NCI-H524 treated with DMSO at 0.1 percent for 48 hours (cell line): ENCODE data around the gene SLC38A10.

Source experiments
- DNase-seq: peaks from one replicate; lab custom pipeline; 2025; lab: John Stamatoyannopoulos, UW

Gene SLC38A10

DNA sequence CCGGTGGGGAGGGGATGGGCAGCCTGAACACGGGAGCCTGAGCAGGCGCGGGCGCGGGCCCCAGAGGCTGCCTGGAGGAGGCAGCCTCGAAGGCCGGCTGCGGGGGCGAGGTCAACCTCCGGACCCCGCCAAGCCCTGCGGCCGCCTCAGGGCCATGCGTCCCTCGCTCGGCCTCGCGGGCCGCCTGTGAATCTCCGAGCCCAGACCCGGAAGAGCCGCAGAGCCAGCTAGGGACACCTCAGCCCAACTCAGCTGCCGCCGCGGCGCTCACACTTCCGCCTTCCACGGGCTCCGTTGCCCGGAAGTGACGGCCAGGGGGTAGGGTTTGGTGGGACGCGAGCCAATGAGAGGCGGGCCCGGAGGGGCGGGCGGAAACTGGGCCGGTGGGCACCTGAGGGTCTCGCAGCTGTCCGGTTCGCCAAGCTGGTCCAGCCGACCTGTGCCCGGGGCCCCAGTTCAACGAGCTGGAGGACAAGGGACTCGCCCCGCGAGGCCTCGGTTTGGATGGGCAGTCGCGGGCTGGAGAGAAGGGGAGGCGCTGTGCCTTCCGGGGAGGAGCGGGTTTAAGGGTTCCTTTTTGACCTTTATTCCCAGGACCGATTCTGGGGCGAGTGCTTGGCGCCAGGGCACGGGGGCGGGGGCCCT, at the start of gene SLC38A10:
Gene SLC38A10, minus strand, starts transcription at position 277 of the 645 bp plus-strand sequence. CDS start 386 bp downstream, outside the sequence.
- peak; percentile 44 for DNase-seq

DNA sequence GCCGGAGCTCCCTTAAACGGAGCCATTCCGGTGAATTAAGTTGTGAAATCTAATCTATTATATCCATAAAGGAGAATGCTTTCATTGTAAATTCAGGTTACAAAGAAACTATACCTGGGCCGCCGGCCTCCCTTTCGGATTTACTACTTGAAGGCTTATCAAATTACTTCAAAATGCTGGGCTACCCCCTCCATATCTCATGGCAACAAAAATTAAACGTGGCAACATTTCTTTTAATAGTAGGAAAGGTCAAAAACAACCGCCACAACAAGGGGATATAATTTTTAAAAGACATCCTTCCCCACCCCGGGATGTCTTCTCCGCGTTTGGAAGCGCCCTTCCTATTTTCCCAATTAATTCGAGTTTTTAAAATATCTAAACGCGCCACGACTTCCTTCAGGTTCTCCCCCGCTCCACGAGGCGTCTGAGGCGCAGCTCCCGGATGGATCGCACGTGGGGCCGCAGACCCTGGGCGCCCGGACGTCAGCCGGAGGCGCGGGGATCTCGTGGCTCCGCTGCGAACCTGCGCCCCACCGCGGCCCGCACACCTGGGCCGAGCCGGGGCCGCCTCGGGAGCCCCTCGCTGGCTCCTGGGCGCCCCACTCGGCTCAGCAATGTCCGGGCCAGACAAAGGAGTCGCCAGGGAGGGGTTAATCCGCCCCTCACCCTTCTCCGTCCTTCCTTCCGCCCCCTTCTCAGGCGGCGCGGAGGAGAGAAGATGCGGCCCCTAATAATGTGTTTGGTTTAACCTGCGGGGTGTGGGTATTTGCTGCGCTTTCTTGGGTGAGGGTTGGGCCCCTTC, 47.4 kb upstream of the SLC38A10 start:
- no peak for DNase-seq

DNA sequence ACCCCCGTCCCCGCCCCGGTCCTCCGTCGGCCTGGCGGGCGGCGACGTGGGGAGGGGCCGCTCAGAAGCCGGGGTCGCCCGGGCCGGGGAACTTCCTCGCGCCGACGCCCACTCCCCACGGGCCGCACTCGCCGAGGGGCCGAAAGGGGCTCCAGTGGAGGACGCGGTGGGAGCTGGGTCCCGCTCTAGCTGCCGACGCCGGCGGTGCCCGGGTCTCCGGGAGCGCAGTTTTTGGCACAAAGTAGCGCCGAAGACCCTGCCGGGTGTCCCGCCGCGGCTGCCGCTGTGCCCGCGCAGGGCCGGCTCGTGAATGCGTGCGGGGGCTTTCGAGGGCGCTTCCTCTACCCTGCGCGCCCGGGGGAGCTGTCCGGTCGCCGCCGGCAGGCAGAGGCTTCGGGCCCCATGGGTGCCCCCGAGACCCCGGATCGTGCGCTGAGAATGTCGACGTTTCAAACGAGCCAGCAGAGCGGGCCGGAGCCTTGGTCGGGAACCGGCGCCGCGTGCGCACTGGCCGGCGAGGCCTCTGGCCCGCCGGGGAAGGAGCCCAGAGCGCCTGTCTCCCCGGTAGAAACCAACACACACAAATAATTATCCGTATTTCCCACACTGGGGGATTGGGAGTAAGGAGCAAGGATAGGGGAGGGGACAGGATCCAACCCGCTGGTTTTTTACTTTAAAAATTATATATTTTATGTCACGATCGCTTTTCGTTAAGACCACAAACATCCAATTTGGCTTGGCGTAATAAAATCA, 46.6 kb upstream of the SLC38A10 start:
- DNase-seq, result no peak

DNA sequence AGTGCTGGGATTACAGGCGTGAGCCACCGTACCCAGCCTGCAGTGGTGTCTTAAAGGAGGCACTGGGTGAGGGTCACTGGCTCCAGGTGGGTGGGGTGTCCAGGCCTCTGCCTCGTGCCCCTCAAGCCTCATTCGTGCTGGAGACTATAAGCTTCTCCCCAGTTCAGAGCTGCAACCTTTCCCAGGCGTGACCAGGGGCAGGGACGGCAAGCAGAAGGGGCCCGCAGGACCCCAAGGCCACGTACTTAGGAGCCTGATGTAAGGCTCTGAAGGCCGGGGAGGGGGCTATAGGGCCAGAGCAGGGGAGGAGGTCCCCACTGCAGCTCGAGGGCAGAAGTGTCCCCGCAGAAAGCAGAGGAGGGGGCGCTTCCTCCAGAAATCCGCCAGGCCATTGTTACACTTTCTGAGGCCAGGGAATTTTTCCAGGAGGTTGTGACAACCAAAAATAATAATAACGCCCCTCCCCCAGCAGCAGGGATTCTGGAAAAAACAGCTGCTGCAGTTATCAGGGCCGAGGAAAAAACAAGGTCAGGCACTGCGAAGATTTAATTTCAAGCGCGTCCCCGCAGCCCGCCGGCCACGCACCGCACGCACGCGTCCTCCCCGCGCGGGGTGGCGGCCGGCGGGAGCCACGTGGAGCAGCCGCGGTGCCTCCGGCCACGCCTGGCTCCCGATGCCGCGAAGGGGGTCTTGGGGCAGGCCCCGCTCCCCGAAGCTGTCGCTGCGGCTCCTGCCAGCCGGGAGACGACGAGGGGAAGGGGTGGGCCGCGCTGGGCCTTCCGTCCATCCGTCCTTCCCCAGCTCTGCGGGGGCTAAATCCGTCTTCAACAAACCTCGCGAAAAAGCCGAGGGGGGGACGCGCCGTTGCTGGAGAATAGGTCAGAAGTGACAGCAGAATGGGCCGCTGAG, 45.8 kb upstream of the SLC38A10 start:
- DNase-seq, result no peak

DNA sequence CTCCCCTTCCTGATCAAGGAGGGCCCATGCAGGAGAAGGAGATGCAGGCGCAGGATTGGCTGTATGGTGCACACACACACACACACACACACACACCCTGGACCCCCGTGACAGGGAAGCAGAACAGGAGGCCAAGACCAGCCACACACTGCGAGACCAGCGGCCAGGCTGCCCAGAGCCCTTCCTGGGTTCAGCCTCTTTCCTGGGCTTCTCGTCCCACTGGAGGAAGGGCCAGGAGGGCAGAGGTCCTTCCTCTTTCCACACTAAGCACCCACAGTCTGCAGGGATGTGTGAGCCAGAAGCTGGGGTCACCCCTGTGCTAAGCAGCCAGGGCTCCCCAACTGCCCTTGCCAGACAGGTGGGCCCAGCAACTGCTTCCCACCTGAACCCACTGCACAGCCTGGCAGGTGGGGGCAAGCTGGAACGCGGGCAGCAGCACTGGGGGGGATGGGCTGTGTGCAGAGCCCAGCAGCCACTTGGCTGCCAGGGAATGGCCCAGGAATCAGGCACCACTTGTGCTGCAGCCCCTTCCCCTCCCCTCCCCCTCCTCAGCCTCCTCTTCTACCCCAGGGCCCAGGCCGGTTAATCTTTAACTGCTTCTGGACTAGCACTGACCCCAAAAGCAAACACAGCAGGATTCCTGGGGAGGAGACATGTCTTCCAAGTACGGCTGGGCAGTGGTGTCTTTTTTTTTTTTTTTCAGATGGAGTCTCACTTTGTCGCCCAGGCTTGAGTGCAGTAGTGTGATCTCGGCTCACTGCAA, 44.6 kb upstream of the SLC38A10 start:
- DNase-seq, result no peak

DNA sequence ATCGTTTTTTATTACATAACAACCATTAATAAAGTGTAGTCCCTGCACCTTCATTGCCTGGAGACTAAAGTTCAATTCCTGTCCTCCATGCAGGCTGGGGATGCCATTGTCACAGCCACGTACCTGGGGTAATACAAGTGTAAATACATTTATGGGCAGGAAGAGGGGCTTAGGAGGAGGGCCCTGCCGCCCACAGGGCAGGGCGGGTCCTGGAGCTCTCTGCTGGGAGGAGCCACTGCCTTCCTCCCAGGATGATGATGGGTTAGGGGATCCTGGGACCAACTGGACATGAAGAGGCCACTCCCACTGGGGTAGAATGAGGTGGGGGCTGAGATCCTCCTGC, 44.1 kb upstream of the SLC38A10 start:
- DNase-seq, result no peak

DNA sequence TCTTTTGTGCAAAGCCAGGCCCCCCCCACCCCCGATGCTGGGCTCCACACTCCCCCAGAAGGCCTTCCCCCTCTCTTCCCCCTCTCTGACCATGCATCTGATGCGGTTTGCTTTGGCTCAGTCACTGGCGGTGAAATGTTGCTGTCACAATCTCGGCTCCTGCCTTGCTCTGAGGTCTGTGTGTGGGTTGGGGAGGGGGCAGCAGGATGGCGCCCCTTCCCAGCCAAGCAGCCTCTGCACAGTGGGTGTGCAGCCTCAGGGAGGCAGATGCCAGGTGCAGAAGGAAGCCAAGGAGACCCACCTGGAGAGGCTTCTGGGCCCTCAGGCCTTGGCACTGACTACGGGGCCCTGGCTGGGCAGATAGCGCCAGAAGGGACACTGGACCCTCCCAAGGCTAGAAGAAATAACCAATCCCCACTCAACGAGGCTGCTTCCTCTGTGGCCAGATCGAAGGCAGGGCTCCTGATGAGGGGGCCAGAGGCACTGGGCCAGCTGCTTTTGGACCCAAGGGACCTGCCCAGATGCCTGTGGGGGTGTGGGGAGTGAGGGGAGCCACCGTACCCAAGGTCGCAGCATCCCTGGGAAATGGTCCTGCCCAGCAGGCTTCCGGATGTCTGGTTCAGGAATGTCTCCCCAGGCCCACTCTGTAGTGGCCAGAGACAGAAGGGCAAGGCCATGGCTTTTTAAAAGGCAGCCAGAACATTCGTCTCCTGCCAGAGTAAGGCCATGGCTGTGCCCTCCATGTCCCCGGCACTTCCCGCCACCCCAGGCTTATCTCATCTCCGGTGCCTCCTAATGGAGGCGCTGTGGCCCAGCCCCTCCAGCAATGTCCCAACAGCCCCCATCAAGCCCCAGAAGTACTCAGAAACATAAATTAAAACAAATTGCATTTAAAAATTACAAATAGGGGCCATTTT, 43.4 kb upstream of the SLC38A10 start:
- no peak for DNase-seq

DNA sequence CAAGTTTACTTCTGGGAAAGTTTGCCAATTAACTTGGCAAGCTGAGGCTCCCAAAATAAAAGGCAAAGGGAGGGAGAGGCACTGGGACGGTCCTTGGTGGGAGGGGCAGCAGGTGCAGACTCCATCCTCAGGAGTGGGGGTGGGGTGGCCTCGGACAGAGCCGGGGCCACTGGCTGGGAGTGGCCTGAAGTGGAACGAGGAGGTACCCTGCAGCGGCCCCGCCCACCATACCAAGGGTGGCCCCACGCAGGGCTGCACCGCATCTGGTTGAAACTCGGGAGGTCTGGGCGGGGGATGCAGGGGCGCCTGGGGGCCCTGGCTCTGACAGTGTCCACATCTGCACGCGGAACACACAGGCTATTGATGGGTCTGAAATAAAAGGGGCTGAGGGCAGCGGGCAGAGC, 42.4 kb upstream of the SLC38A10 start:
- DNase-seq, result no peak

DNA sequence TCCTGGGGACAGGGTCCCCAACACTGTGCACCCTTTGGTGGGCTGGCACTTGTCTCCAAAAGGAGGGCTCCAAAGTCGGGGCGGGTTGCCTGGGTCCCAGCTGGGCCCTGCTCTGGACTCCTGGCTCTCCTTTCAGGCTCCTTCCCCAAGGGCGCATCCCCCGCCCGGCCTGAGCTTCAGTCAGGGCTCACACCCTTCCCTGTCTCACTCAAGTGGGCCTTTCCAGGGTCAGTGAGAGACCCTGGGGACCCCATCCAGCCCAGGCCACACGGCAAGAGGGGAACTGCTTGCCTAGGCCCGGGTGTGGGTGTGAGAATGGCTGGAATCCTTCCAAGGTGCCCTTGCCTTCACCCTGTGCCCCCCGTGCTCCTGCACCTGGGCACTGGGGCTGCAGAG, 41.8 kb upstream of the SLC38A10 start:
- no peak for DNase-seq

DNA sequence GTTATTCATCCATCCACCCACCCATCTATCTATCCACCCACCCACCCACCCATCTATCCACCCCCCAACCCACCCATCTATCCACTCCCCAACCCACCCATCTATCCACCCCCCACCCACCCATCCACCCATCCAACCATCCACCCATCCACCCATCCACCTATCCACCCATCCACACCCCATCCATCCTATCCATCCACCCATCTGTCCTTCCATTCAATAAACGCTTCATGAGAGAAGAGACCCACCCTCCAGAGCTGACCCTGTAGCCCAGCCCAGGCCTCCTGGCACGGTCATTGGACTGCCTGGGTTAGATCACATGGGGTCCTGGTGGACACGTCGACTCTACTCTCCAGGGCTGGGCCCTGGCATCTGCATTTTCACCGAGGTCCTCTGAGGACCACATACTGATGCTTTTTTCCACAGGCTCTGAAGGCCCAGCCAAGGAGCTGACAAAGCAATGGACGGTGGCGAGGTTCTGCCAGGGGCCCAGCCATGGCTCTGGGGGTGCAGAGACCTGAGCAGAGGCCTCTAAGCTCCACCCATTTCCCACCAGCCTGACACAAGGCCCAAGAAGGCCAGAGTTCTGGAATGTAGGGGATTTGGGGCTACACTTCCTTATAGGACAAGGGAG, 41.3 kb upstream of the SLC38A10 start:
- no peak for DNase-seq

DNA sequence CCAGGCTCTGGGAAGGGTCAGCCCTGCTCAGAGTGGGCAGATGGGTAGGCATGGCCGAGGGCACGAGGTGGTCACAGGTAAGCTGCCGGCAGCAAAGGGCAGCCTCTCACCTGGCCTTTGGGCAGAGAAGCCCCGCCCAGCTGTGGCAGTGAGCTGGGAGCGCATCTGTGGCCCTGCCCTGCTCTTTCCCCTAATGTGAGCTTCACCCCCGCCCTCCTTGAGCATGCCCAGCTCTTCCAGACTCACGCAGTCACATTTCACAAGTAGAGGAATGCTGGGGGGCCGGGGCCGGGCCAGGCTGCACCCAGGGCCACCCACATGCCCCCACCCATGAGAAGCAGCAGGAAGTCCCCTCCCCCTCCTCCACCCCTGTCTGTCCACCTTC, 40.7 kb upstream of the SLC38A10 start:
- DNase-seq, result no peak

DNA sequence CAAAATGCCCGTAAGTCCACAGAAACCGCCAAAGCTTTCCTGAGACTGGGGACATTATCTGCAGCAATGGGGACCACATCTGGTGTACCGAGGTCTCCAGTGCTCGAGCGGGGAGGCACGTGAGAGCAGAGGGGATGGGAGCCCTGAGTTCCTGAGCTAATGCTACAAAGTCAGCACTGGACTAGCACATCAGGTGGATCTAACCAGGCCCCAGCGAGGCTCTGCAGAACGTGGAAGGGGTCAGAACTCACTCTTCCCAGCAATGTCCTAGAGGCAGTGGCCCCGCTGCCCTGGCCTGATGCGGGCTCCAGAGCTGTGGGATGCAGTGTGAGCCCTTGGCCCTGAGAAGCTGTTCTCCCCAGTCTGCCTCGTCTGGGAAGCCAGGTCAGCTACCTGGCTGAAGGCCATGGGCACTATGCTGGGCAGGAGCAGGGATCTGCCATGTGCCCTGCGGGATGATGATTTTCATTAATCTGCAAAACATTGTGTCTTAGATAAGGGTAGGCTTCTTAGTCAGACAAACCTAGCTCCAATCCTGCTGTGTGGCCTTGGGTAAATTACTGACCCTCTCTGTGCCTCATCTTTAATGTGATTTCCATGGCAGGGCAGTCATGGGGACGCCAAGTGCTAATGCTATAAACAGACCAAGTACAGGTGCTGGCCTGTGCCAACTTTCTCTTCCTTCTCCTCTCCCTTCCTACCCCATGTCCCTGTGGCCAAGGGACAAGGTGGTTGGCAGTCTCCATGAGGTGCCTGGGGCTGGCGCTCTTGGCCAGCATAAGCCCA, 40.1 kb upstream of the SLC38A10 start:
- no peak for DNase-seq

DNA sequence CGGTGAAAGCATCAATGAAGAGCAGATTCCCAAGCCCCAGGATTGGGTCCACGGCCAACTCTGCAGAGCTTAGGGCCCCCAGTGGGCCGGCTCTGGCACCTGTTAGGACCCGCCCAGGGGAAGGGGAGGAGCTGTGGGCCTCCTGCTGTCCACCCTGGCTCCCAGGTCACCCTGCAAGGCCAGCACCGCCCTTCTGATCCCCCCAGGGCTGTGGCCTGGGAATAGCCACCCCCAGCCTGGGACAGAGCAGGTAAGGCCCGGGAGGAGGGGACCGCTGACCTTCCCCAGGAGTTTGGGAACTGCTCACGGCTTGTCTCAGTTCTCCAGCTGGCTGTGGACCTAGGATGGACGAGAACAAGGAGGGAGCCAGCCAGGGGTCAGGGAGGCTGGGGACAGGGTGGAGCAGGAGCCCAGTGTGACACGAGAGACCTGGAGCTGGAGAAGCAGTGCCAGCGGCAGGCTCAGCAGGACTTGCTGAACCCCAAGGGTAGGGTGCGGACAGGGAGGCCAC, 39.3 kb upstream of the SLC38A10 start:
- no peak for DNase-seq

DNA sequence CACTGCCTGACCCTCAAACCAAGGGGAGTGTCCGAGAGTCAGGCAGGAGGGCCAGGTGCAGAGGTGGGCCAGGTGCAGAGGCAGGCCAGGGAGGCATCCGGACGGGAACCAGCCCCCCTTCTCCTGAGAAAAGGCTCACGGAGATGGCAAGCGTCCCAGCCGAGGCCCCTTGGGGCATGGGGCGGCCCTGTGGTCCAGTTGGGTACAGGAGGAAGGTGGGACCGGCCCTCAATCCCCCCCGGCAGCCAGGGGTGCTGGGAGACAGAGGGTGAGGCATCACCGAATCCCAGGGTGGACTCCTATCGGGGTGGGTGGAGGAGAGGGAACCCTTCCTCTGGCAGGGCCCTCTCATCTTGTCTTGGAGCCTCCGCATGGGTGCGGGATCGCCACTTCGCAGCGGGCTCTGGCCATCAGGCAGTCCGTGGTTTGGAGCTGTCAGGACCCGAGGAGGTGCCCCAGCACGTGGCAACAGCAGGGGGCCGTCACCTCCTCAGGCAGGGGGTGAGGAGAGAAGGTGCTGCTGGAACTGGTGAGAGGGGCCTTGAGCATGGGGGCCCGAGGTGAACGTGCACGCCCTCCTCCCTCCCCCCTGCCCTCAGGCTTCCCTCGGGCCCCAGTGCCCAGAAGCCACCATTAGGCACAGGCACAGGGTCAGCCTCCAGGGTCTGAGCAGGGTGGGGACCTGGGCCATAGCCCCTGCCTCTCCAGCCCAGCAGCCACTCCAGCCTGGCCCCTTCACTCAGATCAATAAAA, 38.7 kb upstream of the SLC38A10 start:
- no peak for DNase-seq

DNA sequence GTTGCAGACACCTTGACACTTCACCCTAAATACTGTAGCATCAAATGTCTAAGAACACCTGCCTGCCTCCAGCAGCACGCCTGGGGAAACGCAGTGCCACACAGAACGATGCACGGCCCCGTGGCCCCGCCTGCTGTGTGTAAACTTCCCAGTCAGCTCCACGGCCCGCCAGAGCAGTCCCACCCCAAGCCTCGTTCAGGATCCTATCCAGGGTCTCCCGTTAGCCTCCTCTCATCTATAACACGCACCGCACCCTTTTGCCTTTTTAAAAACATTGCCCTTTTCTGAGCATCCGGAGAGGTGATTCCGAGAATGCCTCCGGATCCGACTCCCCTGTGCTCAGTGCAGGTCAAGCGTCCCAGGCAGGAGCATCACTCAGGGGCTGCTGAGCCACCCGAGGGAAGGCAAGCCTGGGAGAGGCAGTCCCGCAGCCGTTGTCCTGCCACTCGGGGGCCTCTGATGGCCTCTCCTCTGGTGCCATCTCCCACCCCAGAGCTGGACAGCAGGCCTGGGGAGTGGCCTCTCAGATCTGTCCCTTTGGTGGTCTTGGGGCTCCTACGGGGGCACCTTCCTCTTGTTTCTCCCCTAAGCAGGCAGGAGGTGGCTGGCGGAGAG, 37.9 kb upstream of the SLC38A10 start:
- DNase-seq, result no peak

DNA sequence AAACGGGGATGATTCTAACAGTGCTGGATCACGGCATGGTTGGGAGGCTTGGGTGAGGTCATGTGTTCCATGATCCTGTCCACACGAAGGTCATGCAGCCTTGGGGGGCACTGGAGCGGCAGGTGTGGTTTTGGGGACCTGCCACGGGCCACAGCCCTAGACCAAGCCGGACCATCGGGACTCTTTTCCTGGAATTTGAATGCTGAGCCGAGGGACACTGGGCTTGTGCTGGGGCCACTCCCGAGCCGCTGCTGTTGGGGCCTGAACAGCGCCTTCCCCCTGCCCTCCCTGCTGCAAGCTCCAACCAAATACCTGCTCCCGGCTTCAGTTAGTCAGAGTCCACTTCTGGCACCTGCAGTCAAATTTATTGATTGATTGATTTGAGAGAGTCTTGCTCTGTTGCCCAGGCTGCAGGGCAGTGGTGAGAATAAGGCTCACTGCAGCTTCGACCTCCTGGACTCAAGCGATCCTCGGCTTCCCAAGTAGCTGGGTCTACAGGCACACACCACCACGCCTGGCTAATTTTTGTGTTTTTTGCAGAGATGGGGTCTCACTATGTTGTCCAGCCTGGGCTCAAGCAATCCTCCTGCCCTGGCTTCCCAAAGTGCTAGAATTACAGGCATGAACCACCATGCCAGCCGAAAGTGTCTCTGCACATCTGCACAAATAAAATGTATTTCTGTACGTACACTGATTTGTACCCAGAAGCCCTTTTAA, 37.2 kb upstream of the SLC38A10 start:
- DNase-seq, result no peak

DNA sequence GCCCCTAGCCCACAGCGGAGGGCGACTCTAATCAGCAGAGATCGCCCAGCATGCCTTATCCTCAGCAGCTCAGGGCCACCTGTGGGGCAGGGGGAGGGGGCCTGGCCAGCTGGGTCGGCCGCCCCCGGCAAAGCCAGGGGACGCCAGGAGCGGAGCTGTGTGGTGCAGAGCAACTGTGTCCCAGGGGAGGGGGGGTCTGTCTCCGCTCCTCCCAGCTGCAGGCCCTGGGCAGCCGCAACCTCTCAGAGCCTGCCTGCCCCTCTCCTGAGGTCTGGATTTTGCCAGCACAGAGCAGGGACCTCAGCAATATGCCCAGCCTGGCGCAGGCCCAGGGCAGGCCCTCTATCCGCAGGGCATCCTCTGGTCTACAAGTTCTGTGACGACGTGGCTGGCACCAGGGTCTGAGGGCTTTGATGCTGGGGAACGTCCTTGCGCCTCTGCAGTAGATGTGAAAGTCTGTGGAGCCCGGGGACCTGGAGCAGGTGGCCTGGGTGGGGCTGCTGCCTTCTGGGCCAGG, 36.5 kb upstream of the SLC38A10 start:
- no peak for DNase-seq
